ENCODE results near the gene CCDC24. TPM values are rescaled to one million over a fixed set of nuclear protein-coding genes. Genes with fewer than 3 reads are reported as not detected.
A peak's percentile ranks its signal among the peaks of the same experiment; 100 is the strongest.

CCDC24 gene
- total and polyA plus RNA-seq, 9 of the 15 experiments (the other 6 are each of a cell fraction or from before 2014, with no cell fraction given), result 0.31 to 4.5 (median 1.5) TPM

DNA sequence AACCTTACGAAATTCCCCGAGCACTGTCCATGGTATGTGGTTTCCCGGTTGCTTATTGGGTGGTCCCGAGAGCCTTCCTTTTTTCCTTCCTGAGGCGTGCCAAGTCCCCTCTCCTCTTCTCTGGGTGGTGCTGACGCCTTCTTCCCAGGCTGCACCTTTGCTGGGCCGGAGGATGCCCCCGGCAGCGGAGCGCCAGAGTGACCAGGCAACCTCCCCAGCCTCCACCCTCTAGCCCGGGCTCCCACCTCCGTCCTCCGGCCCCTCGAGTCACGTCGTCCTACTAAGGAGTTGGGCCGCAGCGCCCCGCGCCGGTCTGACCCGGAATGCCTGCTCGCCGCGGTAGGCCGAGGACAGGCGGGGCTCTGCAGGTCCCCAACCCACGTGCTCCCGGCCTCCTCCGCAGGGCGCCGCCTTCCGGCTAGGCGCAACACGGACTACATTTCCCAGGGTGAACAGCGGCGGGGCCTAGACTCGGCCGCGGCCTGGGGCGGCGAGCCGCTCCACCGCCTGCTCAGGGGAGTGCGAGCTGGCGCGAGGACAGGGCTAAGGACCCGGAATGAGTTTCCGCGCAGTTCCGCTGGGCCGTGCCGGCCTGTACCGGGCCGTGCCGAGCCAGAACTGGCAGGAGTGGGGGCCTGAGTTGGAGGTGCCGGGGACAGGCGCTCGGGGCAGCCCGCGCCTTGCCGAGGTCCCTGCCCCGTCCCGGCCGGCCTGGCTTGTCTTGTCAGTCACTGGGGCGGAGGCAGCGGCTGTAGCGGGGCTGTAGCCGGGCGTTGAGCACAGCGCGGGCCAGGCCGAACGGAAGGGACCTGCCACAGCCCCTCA lies 45.0 kb upstream of the CCDC24 start, which contains the start of gene IPO13 (continued):
- TF ChIP-seq CREB1 (IDR thresholded peaks at IDR 0.05) (peak; percentile 80; the same call in 1 of the 2 replicates), CREB1 (CRISPR knock-in tag; IDR thresholded peaks at IDR 0.05) (peak; percentile 90), CREM (IDR thresholded peaks at IDR 0.05; ENCODE audit: low read depth) (peak; percentile 85), OTX1 (CRISPR knock-in tag; IDR thresholded peaks at IDR 0.05) (peak; percentile 63; the same call in 1 of the 2 replicates), SREBF2 (CRISPR knock-in tag; IDR thresholded peaks at IDR 0.05) (no peak), STAT5B (CRISPR knock-in tag; IDR thresholded peaks at IDR 0.05) (no peak), MAFK (IDR thresholded peaks at IDR 0.05; ENCODE audit: low read length) (no peak), ZNF644 (tag; IDR thresholded peaks at IDR 0.05; ENCODE audit: low read depth) (no peak), TGIF2 (CRISPR knock-in tag; IDR thresholded peaks at IDR 0.05) (0 out of 2 replicates have a peak, but pooled peaks have one; percentile 71), GTF2E2 (tag; IDR thresholded peaks at IDR 0.05) (peak; percentile 65; the same call in 1 of the 2 replicates), HCFC1 (IDR thresholded peaks at IDR 0.05; ENCODE audit: low read depth, low read length) (peak; percentile 100), RNF2 (IDR thresholded peaks at IDR 0.05) (peak; percentile 57; the same call in 1 of the 2 replicates), SMARCA4 (IDR thresholded peaks at IDR 0.05) (peak; percentile 80; the same call in 1 of the 2 replicates)
- TF ChIP-seq, protein P1, sequence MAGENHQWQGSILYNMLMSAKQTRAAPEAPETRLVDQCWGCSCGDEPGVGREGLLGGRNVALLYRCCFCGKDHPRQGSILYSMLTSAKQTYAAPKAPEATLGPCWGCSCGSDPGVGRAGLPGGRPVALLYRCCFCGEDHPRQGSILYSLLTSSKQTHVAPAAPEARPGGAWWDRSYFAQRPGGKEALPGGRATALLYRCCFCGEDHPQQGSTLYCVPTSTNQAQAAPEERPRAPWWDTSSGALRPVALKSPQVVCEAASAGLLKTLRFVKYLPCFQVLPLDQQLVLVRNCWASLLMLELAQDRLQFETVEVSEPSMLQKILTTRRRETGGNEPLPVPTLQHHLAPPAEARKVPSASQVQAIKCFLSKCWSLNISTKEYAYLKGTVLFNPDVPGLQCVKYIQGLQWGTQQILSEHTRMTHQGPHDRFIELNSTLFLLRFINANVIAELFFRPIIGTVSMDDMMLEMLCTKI (IDR thresholded peaks at IDR 0.05; ENCODE audit: partially characterized antibody), result no peak
- TF ChIP-seq, protein P2, sequence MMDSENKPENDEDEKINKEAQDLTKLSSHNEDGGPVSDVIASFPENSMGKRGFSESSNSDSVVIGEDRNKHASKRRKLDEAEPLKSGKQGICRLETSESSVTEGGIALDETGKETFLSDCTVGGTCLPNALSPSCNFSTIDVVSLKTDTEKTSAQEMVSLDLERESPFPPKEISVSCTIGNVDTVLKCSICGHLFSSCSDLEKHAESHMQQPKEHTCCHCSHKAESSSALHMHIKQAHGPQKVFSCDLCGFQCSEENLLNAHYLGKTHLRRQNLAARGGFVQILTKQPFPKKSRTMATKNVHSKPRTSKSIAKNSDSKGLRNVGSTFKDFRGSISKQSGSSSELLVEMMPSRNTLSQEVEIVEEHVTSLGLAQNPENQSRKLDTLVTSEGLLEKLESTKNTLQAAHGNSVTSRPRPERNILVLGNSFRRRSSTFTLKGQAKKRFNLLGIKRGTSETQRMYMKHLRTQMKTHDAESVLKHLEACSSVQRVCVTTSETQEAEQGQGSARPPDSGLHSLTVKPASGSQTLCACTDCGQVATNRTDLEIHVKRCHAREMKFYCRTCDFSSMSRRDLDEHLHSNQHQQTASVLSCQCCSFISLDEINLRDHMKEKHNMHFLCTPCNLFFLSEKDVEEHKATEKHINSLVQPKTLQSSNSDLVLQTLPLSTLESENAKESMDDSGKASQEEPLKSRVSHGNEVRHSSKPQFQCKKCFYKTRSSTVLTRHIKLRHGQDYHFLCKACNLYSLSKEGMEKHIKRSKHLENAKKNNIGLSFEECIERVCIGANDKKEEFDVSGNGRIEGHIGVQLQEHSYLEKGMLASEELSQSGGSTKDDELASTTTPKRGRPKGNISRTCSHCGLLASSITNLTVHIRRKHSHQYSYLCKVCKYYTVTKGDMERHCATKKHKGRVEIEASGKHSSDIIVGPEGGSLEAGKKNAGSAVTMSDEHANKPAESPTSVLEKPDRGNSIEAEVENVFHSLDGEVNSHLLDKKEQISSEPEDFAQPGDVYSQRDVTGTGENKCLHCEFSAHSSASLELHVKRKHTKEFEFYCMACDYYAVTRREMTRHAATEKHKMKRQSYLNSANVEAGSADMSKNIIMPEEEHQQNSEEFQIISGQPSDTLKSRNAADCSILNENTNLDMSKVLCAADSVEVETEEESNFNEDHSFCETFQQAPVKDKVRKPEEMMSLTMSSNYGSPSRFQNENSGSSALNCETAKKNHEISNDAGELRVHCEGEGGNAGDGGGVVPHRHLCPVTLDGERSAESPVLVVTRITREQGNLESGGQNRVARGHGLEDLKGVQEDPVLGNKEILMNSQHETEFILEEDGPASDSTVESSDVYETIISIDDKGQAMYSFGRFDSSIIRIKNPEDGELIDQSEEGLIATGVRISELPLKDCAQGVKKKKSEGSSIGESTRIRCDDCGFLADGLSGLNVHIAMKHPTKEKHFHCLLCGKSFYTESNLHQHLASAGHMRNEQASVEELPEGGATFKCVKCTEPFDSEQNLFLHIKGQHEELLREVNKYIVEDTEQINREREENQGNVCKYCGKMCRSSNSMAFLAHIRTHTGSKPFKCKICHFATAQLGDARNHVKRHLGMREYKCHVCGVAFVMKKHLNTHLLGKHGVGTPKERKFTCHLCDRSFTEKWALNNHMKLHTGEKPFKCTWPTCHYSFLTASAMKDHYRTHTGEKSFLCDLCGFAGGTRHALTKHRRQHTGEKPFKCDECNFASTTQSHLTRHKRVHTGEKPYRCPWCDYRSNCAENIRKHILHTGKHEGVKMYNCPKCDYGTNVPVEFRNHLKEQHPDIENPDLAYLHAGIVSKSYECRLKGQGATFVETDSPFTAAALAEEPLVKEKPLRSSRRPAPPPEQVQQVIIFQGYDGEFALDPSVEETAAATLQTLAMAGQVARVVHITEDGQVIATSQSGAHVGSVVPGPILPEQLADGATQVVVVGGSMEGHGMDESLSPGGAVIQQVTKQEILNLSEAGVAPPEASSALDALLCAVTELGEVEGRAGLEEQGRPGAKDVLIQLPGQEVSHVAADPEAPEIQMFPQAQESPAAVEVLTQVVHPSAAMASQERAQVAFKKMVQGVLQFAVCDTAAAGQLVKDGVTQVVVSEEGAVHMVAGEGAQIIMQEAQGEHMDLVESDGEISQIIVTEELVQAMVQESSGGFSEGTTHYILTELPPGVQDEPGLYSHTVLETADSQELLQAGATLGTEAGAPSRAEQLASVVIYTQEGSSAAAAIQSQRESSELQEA (IDR thresholded peaks at IDR 0.05; ENCODE audit: low read depth), result no peak
- TF ChIP-seq, protein P3, sequence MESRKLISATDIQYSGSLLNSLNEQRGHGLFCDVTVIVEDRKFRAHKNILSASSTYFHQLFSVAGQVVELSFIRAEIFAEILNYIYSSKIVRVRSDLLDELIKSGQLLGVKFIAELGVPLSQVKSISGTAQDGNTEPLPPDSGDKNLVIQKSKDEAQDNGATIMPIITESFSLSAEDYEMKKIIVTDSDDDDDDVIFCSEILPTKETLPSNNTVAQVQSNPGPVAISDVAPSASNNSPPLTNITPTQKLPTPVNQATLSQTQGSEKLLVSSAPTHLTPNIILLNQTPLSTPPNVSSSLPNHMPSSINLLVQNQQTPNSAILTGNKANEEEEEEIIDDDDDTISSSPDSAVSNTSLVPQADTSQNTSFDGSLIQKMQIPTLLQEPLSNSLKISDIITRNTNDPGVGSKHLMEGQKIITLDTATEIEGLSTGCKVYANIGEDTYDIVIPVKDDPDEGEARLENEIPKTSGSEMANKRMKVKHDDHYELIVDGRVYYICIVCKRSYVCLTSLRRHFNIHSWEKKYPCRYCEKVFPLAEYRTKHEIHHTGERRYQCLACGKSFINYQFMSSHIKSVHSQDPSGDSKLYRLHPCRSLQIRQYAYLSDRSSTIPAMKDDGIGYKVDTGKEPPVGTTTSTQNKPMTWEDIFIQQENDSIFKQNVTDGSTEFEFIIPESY (CRISPR knock-in tag; IDR thresholded peaks at IDR 0.05), result peak; percentile 84
